H1 (cell line): Measurements from ENCODE around the gene NUS1. TPM values are rescaled to one million over a fixed set of nuclear protein-coding genes. Genes with fewer than 3 reads are reported as not detected.

Experiments
- BCL11A ChIP-seq, 2 experiments: IDR thresholded peaks; one replicate each; pipeline ENCODE4 v1.6.1; 2011; ENCODE audit warnings: low read depth in 2 of 2, low read length in 2 of 2, mild to moderate bottlenecking in 2 of 2
- CHD2 ChIP-seq: IDR thresholded peaks from 2 replicates; pipeline ENCODE4 v1.6.1; 2012; ENCODE audit warnings: low read length, improper control_type of control experiment
- KDM4A ChIP-seq: IDR thresholded peaks from one replicate; pipeline ENCODE4 v1.7.1; 2012; ENCODE audit warnings: low read depth, mild to moderate bottlenecking, moderate library complexity, low read length, inconsistent platforms; ENCODE audit not compliant: severe bottlenecking
- KDM5A ChIP-seq: fragments of 200-600 bp; IDR thresholded peaks from 2 replicates; pipeline ENCODE4 v1.7.1; 2012; ENCODE audit warnings: mild to moderate bottlenecking, low read length, inconsistent platforms, mixed read lengths
- RXRA ChIP-seq: IDR thresholded peaks from 2 replicates; pipeline ENCODE4 v1.6.1; 2011; ENCODE audit warnings: low read depth, mild to moderate bottlenecking, low read length, moderate library complexity; ENCODE audit not compliant: insufficient read depth
- SIRT6 ChIP-seq: IDR thresholded peaks from one replicate; pipeline ENCODE4 v1.7.1; 2012; ENCODE audit warnings: low read length, inconsistent platforms
- SIX5 ChIP-seq: IDR thresholded peaks from 2 replicates; pipeline ENCODE4 v1.6.1; 2011; ENCODE audit warnings: mild to moderate bottlenecking, low read depth, low read length
- SP2 ChIP-seq: IDR thresholded peaks from 2 replicates; pipeline ENCODE4 v1.6.1; 2012; ENCODE audit warnings: mild to moderate bottlenecking, low read length, inconsistent platforms
- SP4 ChIP-seq: IDR thresholded peaks from 2 replicates; pipeline ENCODE4 v1.6.1; 2012; ENCODE audit warnings: low read length, inconsistent platforms
- TEAD4 ChIP-seq: IDR thresholded peaks from 2 replicates; pipeline ENCODE4 v1.6.1; 2012; ENCODE audit warnings: low read depth, low read length, inconsistent platforms, mixed read lengths
- ZNF274 ChIP-seq: IDR thresholded peaks from 2 replicates; pipeline ENCODE4 v1.7.0; 2012; ENCODE audit warnings: low read length, borderline replicate concordance; ENCODE audit errors: extremely low read depth
- polyA plus RNA-seq, 7 experiments: library from polyadenylated mRNA; depleted of rRNA in 3 of 7; stranded (reverse) in 5 of 7; unstranded in 2 of 7; fragments of >200 nt in 5 of 7; fragments of 200-250 nt in 2 of 7; gene quantifications; 1 replicate in 5 of 7; 2 replicates in 1 of 7; 4 replicates in 1 of 7; pipeline versions ENCODE4 v1.2.1 to v1.2.3, GENCODE V29; 2011 to 2013; ENCODE audit warnings: missing spikeins in 2 of 7, mixed read lengths in 2 of 7
- total RNA-seq: library from RNA; stranded (reverse); fragmentation: NEBNext Ultra II Directional; extraction: Animal tissue kit (Norgen Biotek cat#: 25700); gene quantifications from 2 replicates; pipeline ENCODE4 v1.2.1, GENCODE V29; 2021
- TF ChIP-seq, protein P1 (sequence below): fragments of 300-600 bp; sonication (generic); IDR thresholded peaks from 2 replicates; pipeline ENCODE4 v1.7.1; 2012; ENCODE audit warnings: low read length, moderate library complexity, mild to moderate bottlenecking, inconsistent platforms; ENCODE audit not compliant: insufficient replicate concordance

NUS1 gene
- total and polyA plus RNA-seq, 2 of the 8 experiments (the other 6 are each of a cell fraction or from before 2014, with no cell fraction given), result 20.7 to 77.7 TPM

DNA sequence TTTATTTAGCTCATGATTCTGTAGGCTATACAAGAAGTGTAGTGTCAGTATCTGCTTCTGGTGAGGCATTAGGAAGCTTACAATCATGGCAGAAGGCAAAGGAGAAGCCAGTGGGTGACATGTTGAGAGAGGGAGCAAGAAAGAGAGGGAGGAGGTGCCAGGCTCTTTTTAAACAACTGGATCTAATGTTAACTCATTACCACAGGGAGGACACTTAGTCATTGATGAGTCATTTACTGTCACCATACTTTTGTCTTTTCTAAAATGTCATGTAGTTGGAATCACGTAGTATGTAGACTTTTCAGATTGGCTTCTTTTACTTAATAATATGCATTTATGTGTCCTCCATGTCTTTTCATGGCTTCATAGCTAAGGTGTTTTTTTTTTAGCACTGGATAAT, 58.1 kb downstream of the NUS1 start (continued):
- TF ChIP-seq, protein P1, sequence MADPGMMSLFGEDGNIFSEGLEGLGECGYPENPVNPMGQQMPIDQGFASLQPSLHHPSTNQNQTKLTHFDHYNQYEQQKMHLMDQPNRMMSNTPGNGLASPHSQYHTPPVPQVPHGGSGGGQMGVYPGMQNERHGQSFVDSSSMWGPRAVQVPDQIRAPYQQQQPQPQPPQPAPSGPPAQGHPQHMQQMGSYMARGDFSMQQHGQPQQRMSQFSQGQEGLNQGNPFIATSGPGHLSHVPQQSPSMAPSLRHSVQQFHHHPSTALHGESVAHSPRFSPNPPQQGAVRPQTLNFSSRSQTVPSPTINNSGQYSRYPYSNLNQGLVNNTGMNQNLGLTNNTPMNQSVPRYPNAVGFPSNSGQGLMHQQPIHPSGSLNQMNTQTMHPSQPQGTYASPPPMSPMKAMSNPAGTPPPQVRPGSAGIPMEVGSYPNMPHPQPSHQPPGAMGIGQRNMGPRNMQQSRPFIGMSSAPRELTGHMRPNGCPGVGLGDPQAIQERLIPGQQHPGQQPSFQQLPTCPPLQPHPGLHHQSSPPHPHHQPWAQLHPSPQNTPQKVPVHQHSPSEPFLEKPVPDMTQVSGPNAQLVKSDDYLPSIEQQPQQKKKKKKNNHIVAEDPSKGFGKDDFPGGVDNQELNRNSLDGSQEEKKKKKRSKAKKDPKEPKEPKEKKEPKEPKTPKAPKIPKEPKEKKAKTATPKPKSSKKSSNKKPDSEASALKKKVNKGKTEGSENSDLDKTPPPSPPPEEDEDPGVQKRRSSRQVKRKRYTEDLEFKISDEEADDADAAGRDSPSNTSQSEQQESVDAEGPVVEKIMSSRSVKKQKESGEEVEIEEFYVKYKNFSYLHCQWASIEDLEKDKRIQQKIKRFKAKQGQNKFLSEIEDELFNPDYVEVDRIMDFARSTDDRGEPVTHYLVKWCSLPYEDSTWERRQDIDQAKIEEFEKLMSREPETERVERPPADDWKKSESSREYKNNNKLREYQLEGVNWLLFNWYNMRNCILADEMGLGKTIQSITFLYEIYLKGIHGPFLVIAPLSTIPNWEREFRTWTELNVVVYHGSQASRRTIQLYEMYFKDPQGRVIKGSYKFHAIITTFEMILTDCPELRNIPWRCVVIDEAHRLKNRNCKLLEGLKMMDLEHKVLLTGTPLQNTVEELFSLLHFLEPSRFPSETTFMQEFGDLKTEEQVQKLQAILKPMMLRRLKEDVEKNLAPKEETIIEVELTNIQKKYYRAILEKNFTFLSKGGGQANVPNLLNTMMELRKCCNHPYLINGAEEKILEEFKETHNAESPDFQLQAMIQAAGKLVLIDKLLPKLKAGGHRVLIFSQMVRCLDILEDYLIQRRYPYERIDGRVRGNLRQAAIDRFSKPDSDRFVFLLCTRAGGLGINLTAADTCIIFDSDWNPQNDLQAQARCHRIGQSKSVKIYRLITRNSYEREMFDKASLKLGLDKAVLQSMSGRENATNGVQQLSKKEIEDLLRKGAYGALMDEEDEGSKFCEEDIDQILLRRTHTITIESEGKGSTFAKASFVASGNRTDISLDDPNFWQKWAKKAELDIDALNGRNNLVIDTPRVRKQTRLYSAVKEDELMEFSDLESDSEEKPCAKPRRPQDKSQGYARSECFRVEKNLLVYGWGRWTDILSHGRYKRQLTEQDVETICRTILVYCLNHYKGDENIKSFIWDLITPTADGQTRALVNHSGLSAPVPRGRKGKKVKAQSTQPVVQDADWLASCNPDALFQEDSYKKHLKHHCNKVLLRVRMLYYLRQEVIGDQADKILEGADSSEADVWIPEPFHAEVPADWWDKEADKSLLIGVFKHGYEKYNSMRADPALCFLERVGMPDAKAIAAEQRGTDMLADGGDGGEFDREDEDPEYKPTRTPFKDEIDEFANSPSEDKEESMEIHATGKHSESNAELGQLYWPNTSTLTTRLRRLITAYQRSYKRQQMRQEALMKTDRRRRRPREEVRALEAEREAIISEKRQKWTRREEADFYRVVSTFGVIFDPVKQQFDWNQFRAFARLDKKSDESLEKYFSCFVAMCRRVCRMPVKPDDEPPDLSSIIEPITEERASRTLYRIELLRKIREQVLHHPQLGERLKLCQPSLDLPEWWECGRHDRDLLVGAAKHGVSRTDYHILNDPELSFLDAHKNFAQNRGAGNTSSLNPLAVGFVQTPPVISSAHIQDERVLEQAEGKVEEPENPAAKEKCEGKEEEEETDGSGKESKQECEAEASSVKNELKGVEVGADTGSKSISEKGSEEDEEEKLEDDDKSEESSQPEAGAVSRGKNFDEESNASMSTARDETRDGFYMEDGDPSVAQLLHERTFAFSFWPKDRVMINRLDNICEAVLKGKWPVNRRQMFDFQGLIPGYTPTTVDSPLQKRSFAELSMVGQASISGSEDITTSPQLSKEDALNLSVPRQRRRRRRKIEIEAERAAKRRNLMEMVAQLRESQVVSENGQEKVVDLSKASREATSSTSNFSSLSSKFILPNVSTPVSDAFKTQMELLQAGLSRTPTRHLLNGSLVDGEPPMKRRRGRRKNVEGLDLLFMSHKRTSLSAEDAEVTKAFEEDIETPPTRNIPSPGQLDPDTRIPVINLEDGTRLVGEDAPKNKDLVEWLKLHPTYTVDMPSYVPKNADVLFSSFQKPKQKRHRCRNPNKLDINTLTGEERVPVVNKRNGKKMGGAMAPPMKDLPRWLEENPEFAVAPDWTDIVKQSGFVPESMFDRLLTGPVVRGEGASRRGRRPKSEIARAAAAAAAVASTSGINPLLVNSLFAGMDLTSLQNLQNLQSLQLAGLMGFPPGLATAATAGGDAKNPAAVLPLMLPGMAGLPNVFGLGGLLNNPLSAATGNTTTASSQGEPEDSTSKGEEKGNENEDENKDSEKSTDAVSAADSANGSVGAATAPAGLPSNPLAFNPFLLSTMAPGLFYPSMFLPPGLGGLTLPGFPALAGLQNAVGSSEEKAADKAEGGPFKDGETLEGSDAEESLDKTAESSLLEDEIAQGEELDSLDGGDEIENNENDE, result no peak
- TF ChIP-seq KDM4A (no peak), SIX5 (no peak), SIRT6 (no peak), ZNF274 (no peak), SP4 (no peak), RXRA (no peak), TEAD4 (no peak), CHD2 (no peak), SP2 (no peak), BCL11A (IDR thresholded peaks at IDR 0.05; ENCODE audit: low read depth in 2 of 2, low read length in 2 of 2) (no peak), KDM5A (no peak)
- TF ChIP-seq, all 59 proteins: peak for 0
